ENCODE results near the gene SGTB. TPM values are rescaled to one million over a fixed set of nuclear protein-coding genes. Genes with fewer than 3 reads are reported as not detected.

The SGTB gene
- total and polyA plus RNA-seq, 9 donors, result 6.2 to 11.6 (median 9.5) TPM

DNA sequence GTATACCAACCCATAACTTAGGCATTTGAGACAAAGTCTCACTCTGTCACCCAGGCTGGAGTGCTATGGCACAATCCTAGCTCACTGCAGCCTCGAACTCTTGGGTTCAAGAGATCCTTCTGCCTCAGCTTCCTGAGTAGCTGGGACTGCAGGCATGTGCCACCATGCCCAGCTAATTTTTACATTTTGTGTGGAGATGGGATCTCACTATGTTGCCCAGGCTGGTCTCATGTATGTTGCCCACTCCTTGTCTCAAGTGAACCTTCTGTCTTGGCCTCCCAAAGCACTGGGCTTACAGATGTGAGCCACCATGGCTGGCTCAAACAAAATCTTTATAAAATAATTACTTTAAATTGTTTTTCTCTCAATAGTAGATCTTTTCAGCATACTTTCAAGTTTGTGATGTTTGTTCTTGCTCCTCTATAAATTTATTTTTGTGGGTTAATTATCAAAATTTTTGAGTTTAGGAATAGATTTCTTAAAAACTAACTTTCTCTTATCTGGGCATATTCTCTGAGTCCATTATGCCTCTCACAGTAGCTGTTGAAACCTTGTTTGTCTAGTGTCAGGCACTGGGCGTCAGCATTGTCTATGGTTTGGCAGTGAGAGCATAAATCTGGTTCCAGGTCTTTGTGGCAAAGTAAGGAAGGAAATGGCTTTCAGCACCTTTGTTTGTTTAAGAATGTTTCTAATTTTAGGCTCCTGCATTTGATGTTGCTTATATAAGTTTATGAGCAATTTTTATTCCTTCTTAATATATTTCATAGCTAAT, 38.8 kb upstream of the SGTB start:
- no peak overlapping the region for H3K4me3 ChIP-seq (ENCODE audit: low read length)
- H3K27me3 ChIP-seq (ENCODE audit: control insufficient read depth, insufficient read depth, low read length), result no peaks in the 10 kb centered on the region
- peaks cover 11% of the 10 kb centered on the region for H3K36me3 ChIP-seq (ENCODE audit: control insufficient read depth, insufficient read depth, low read length)
- 86% methylated on average over 1 of the region's 2 CpGs for WGBS (ENCODE audit: insufficient coverage)
- H3K9me3 ChIP-seq (replicated peaks; ENCODE audit: control insufficient read depth, low read depth, low read length), result no peaks in the 10 kb centered on the region
- no peaks in the 10 kb centered on the region for H3K4me1 ChIP-seq (ENCODE audit: control insufficient read depth, insufficient read depth, low read length)
- H3K27ac ChIP-seq (ENCODE audit: low read length), result no peak overlapping the region
- peak; percentile 29 for DNase-seq

DNA sequence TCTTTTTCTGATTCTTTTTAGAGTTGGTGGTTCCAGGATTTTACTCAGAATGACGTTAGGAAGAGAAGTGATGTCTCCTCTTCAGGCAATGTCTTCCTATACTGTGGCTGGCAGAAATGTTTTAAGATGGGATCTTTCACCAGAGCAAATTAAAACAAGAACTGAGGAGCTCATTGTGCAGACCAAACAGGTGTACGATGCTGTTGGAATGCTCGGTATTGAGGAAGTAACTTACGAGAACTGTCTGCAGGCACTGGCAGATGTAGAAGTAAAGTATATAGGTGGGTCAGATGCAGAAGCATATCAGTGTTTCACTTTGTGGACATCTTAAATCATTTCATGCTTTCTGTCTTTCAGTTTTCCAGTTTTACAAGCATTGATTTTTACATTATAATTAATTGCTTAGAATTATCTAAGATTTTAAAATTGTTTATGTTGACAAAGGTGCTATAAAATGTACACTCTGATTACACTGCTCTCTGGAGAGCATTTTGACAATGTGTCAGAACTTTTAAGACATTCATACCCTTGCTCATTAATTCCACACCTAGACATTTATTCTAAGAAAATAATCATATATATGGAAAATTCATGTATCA, 36.7 kb upstream of the SGTB start:
- Histone ChIP-seq H3K4me3 (ENCODE audit: low read length) (no peak overlapping the region), H3K9me3 (replicated peaks; ENCODE audit: control insufficient read depth, low read depth, low read length) (no peaks in the 10 kb centered on the region), H3K27me3 (ENCODE audit: control insufficient read depth, insufficient read depth, low read length) (no peaks in the 10 kb centered on the region), H3K4me1 (ENCODE audit: control insufficient read depth, insufficient read depth, low read length) (no peaks in the 10 kb centered on the region), H3K27ac (ENCODE audit: low read length) (no peak overlapping the region), H3K36me3 (ENCODE audit: control insufficient read depth, insufficient read depth, low read length) (peaks cover 11% of the 10 kb centered on the region)
- WGBS (ENCODE audit: insufficient coverage), result 83% methylated on average over 1 of the region's 4 CpGs
- DNase-seq, result no peak

DNA sequence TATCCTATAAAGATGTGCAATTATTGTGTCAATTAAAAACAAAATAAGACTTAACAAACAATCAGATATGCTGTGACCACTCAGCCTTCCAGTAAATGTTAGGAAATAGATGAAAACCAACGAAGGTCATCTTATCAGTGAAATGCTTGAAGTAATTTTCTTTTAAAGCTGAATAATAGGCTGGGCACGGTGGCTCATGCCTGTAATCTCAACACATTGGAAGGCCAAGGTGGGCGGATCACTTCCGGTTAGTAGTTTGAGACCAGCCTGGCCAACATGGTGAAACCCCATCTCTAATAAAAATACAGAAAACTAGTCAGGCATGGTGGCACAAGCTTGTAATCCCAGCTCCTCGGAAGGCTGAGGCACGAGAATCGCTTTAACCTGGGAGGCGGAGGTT, 31.3 kb upstream of the SGTB start:
- no CpG with 5 or more reads among the region's 8 CpGs for WGBS (ENCODE audit: insufficient coverage)
- peaks cover 2% of the 10 kb centered on the region for H3K36me3 ChIP-seq (ENCODE audit: control insufficient read depth, insufficient read depth, low read length)
- no peaks in the 10 kb centered on the region for H3K27me3 ChIP-seq (ENCODE audit: control insufficient read depth, insufficient read depth, low read length)
- H3K9me3 ChIP-seq (replicated peaks; ENCODE audit: control insufficient read depth, low read depth, low read length), result no peaks in the 10 kb centered on the region
- no peak overlapping the region for H3K4me3 ChIP-seq (ENCODE audit: low read length)
- DNase-seq, result no peak
- no peak overlapping the region for H3K27ac ChIP-seq (ENCODE audit: low read length)
- H3K4me1 ChIP-seq (ENCODE audit: control insufficient read depth, insufficient read depth, low read length), result no peaks in the 10 kb centered on the region

DNA sequence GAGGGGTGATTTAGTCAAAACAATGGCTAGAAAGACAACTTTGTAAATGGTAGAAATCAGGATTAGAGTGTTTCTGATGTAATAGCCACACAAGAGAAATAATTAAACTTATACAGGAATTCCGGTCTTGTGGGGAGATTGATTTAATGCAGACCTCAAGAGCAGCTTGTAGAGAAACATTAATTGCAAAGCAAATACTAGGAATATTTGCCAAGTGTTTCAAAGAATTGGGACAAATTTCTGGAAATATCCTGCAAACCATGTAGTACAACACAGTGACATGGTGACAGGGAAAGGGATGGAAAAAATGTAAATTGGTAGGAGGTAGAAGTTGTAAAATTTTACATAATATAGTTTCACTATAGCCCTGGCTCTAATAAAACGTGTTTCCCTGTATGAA, 29.0 kb upstream of the SGTB start:
- Histone ChIP-seq H3K27ac (ENCODE audit: low read length) (no peak overlapping the region), H3K4me1 (ENCODE audit: control insufficient read depth, insufficient read depth, low read length) (no peaks in the 10 kb centered on the region), H3K36me3 (ENCODE audit: control insufficient read depth, insufficient read depth, low read length) (peaks cover 2% of the 10 kb centered on the region), H3K9me3 (replicated peaks; ENCODE audit: control insufficient read depth, low read depth, low read length) (no peaks in the 10 kb centered on the region), H3K4me3 (ENCODE audit: low read length) (no peak overlapping the region), H3K27me3 (ENCODE audit: control insufficient read depth, insufficient read depth, low read length) (no peaks in the 10 kb centered on the region)
- WGBS (ENCODE audit: insufficient coverage), result no CpG with 5 or more reads among the region's 2 CpGs
- DNase-seq, result no peak

DNA sequence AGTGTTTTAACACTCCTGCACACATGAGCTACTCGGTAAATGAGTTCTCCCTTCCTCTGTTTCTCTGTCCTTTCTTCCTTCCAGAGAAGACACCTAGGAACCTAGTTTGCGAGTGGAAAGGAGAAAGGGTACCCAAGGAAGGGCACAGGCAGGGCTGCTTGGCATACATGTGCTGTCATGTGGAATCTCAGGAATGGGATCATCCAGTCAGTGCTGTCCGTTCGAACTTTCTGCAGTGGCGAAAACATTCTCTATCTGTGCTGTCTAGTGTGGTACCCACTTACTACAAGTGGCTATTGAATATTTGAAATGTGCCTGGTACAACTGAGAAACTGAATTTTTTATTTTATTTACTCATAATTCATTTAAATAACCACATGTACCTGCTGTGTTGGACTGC, 28.0 kb upstream of the SGTB start:
- DNase-seq, result no peak
- no peak overlapping the region for H3K4me3 ChIP-seq (ENCODE audit: low read length)
- no peaks in the 10 kb centered on the region for H3K27me3 ChIP-seq (ENCODE audit: control insufficient read depth, insufficient read depth, low read length)
- no CpG with 5 or more reads among the region's 5 CpGs for WGBS (ENCODE audit: insufficient coverage)
- no peaks in the 10 kb centered on the region for H3K4me1 ChIP-seq (ENCODE audit: control insufficient read depth, insufficient read depth, low read length)
- no peak overlapping the region for H3K27ac ChIP-seq (ENCODE audit: low read length)
- peaks cover 2% of the 10 kb centered on the region for H3K36me3 ChIP-seq (ENCODE audit: control insufficient read depth, insufficient read depth, low read length)
- no peaks in the 10 kb centered on the region for H3K9me3 ChIP-seq (replicated peaks; ENCODE audit: control insufficient read depth, low read depth, low read length)

DNA sequence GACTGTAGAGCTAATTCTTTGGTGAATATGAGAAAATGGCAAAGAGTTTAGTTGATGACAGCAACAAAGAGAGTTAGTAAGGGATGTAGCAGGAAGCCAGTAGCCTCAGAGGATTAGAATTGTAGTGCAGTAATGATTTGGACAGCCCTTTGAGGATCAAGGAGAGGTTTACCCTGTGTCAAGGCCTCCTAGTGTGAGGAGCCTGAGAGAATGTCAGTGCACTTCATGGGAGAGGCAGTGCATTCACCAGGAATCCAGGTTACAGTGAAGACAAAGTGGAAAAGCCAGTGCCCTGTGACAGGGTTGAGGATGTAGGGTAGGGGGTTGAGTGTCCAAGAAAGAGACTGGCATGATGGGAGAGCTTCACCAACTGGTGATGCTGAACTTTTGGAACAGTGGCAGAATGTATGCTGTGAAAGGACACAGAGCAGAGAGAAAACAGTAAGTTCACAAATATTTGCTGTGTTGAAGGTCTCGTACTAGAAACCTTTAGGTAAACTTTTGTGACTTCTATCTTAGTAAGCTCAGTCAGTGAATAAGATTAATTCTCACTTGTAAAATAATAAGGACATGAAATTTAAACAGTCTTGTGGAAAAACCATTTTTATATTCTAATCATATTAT, 27.4 kb upstream of the SGTB start:
- peaks cover 2% of the 10 kb centered on the region for H3K36me3 ChIP-seq (ENCODE audit: control insufficient read depth, insufficient read depth, low read length)
- WGBS (ENCODE audit: insufficient coverage), result no CpG with 5 or more reads among the region's 1 CpG
- H3K4me1 ChIP-seq (ENCODE audit: control insufficient read depth, insufficient read depth, low read length), result no peaks in the 10 kb centered on the region
- H3K9me3 ChIP-seq (replicated peaks; ENCODE audit: control insufficient read depth, low read depth, low read length), result no peaks in the 10 kb centered on the region
- no peak for DNase-seq
- no peak overlapping the region for H3K4me3 ChIP-seq (ENCODE audit: low read length)
- no peak overlapping the region for H3K27ac ChIP-seq (ENCODE audit: low read length)
- no peaks in the 10 kb centered on the region for H3K27me3 ChIP-seq (ENCODE audit: control insufficient read depth, insufficient read depth, low read length)

DNA sequence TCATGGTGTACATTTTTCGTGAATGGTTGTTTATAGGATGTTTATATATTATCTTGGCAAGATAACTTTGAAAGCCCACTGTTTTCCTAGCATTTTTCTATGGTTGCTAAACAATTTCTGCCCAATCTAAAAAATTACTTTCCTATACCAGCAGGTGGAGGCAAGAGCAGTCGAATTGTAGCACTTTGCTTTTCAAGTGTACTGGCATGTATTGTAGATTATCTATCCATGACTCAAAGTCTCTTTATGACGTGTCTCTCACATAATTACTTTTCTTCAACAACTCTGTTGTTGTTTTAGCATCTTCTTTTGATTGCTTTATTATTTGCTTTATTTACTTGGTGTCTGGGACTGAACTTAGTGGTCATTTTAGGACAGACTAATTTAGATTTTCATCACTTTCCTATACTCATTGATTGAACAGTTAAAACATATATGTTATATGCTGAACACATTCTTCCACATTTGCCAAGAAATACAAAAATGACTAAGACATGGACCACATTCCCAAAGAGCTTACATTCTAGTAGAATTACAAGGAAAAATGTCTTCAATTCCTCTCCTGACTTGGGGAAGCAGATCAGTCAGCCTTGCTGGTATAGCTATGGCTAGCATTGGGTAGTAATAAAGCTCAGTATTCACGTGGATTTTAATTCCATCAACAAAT, 20.8 kb upstream of the SGTB start:
- H3K9me3 ChIP-seq (replicated peaks; ENCODE audit: control insufficient read depth, low read depth, low read length), result no peaks in the 10 kb centered on the region
- no peaks in the 10 kb centered on the region for H3K27me3 ChIP-seq (ENCODE audit: control insufficient read depth, insufficient read depth, low read length)
- H3K4me1 ChIP-seq (ENCODE audit: control insufficient read depth, insufficient read depth, low read length), result no peaks in the 10 kb centered on the region
- peak; percentile 63 for DNase-seq
- H3K36me3 ChIP-seq (ENCODE audit: control insufficient read depth, insufficient read depth, low read length), result no peaks in the 10 kb centered on the region
- no peak overlapping the region for H3K27ac ChIP-seq (ENCODE audit: low read length)
- no peak overlapping the region for H3K4me3 ChIP-seq (ENCODE audit: low read length)
- WGBS (ENCODE audit: insufficient coverage), result no CpG with 5 or more reads among the region's 4 CpGs

DNA sequence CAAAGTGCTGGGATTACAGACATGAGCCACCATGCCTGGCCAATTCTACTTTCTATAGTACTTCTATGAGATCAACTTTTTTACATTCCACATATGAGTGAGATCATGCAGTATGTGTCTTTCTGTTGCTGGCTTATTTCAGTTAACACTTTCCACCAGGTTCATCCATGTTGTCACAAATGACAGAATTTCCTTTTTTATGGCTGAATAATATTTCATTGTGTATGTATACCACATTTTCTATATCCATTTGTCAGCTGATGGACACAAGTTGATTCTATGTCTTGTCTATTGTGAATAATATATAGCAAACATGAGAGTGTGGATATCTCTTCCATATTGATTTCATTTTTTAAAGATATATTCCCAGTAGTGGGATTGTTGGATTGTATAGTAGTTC, 17.3 kb upstream of the SGTB start:
- Histone ChIP-seq H3K4me1 (ENCODE audit: control insufficient read depth, insufficient read depth, low read length) (no peaks in the 10 kb centered on the region), H3K4me3 (ENCODE audit: low read length) (no peak overlapping the region), H3K27me3 (ENCODE audit: control insufficient read depth, insufficient read depth, low read length) (no peaks in the 10 kb centered on the region), H3K9me3 (replicated peaks; ENCODE audit: control insufficient read depth, low read depth, low read length) (no peaks in the 10 kb centered on the region), H3K36me3 (ENCODE audit: control insufficient read depth, insufficient read depth, low read length) (no peaks in the 10 kb centered on the region), H3K27ac (ENCODE audit: low read length) (no peak overlapping the region)
- DNase-seq, result no peak

DNA sequence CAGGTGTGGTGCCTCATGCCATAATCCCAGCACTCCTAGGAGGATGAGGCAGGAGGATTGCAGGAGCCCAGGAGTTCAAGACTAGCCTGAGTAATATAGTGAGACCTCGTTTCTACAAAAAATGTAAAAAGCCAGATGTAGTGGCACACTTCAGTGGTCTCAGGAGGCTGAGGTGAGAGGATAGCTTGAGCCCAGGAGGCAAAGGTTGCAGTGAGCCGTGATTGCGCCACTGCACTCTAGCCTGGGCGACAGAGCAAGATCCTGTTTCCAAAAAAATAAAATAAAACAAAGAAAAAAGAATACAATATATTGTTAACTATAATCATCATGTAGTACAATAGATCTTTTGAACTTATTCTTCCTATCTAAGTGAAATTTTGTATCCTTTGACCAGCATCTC, 16.4 kb upstream of the SGTB start:
- Histone ChIP-seq H3K27ac (ENCODE audit: low read length) (no peak overlapping the region), H3K27me3 (ENCODE audit: control insufficient read depth, insufficient read depth, low read length) (no peaks in the 10 kb centered on the region), H3K9me3 (replicated peaks; ENCODE audit: control insufficient read depth, low read depth, low read length) (no peaks in the 10 kb centered on the region), H3K4me1 (ENCODE audit: control insufficient read depth, insufficient read depth, low read length) (no peaks in the 10 kb centered on the region), H3K36me3 (ENCODE audit: control insufficient read depth, insufficient read depth, low read length) (no peaks in the 10 kb centered on the region), H3K4me3 (ENCODE audit: low read length) (no peak overlapping the region)
- DNase-seq, result no peak
- WGBS (ENCODE audit: insufficient coverage), result no CpG with 5 or more reads among the region's 4 CpGs

DNA sequence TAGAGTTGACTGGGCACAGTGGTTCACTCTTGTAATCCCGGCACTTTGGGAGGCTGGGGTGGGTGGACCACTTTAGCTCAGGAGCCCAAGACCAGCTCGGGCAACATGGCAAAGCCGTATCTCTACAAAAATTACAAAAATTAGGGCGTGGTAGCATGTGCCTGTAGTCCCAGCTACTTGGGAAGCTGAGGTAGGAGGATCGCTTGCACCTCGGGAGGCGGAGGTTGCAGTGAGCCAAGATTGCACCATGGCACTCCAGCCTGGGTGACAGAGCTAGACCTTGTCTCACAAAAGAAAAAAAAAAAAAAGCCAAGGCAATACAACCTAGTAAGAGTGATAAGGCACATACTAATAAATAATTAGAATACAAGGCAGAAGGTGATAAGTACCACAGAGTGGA, 15.9 kb upstream of the SGTB start:
- no CpG with 5 or more reads among the region's 7 CpGs for WGBS (ENCODE audit: insufficient coverage)
- H3K27me3 ChIP-seq (ENCODE audit: control insufficient read depth, insufficient read depth, low read length), result no peaks in the 10 kb centered on the region
- H3K36me3 ChIP-seq (ENCODE audit: control insufficient read depth, insufficient read depth, low read length), result no peaks in the 10 kb centered on the region
- no peaks in the 10 kb centered on the region for H3K4me1 ChIP-seq (ENCODE audit: control insufficient read depth, insufficient read depth, low read length)
- no peak overlapping the region for H3K4me3 ChIP-seq (ENCODE audit: low read length)
- no peak overlapping the region for H3K27ac ChIP-seq (ENCODE audit: low read length)
- no peaks in the 10 kb centered on the region for H3K9me3 ChIP-seq (replicated peaks; ENCODE audit: control insufficient read depth, low read depth, low read length)
- no peak for DNase-seq
